Measurements from ENCODE around the gene USP15. TPM values are rescaled to one million over a fixed set of nuclear protein-coding genes. Genes with fewer than 3 reads are reported as not detected.

USP15 gene
- total and polyA plus RNA-seq, 7 experiments from 2014 or later = 72.5 to 224 (median 175) TPM

DNA sequence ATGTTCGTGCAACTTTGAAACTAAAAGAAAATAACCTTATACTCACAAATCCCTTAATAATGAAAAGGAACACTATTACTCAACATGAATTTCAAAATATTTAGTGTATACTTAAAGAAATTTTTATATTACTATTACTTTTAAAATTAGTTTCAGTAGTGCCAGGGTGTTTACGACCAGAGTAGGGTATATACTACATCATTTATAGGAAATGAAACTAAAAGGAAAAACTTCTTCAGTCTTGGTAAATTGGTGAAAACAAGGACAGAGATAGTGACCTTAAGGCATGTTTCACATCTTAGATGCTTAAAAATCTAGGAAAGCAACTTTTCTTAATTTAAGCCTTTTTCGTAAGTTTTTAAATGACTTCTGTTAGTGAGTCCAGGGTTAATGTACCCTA lies 4.5 kb downstream of the USP15 start:
- Mint-ChIP-seq H3K36me3 (peaks cover 0 to 29% (median 13%) of the 10 kb centered on the region in 5 donors), H3K27me3 (peaks cover 0 to 3% (median 0%) of the 10 kb centered on the region in 5 donors), H3K4me3 (peak overlapping the region; percentile 70 to 98 (median 91)), H3K4me1 (peaks cover 44 to 79% (median 73%) of the 10 kb centered on the region in 7 donors), H3K27ac (peak overlapping the region; percentile 83 to 95 (median 92)), H3K9me3 (no peaks in the 10 kb centered on the region)
- peak overlapping the region; percentile 5 for H3K4me3 ChIP-seq (ENCODE audit: low read length)
- no peak for ATAC-seq
- peak overlapping the region; percentile 65 for H3K27ac ChIP-seq (ENCODE audit: low read depth, low read length)
- H3K9me3 ChIP-seq (ENCODE audit: control insufficient read depth in 2 of 3, low read length in 3 of 3) = no peaks in the 10 kb centered on the region
- no peaks in the 10 kb centered on the region for H3K27me3 ChIP-seq (ENCODE audit: control insufficient read depth in 2 of 2, insufficient read depth in 2 of 2, low read length in 2 of 2)
- intact Hi-C loops (cut with micrococcal nuclease) = loop anchor here (5.0 to 10.0 kb wide), 6 partner anchors 38 to 530 kb away; no protein-coding TSS in a partner anchor
- peaks cover 0 to 10% (median 0%) of the 10 kb centered on the region in 3 experiments for H3K36me3 ChIP-seq (ENCODE audit: control insufficient read depth in 2 of 3, insufficient read depth in 3 of 3, low read length in 3 of 3)
- DNase-seq = peak in 2 of 9 donors; percentile 18 to 28
- H3K4me1 ChIP-seq (ENCODE audit: control insufficient read depth in 2 of 2, insufficient read depth in 2 of 2, low read length in 2 of 2) = peaks cover 37 to 58% of the 10 kb centered on the region in 2 donors
- CTCF ChIA-PET = no interaction called here
- POLR2A ChIA-PET = interaction anchor here (0.6 kb wide), 1 partner anchor 56 kb away, joined by 3 read pairs; no protein-coding TSS in a partner anchor

DNA sequence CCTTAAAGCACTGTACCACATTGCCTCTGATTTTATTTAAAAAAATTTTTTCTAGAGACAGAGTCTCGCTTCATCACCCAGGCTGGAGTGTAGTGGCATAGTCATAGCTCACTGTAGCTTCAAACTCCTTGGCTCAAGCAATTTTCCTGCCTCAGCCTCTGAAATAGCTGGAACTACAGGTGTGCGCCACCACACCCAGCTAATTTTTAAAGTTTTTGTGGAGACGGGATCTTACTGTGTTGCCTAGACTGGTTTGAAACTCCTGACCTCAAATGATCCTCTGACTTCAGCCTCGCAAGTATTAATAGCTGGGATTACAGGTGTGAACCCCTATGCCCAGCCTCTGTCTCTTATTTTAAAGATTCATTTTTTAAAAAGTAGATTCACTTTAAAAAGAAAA lies 5.3 kb downstream of the USP15 start:
- Histone ChIP-seq H3K27ac (ENCODE audit: low read depth, low read length) (peak overlapping the region; percentile 65), H3K36me3 (ENCODE audit: control insufficient read depth in 2 of 3, insufficient read depth in 3 of 3, low read length in 3 of 3) (peaks cover 0 to 2% (median 0%) of the 10 kb centered on the region in 3 experiments), H3K9me3 (ENCODE audit: control insufficient read depth in 2 of 3, low read length in 3 of 3) (no peaks in the 10 kb centered on the region), H3K27me3 (ENCODE audit: control insufficient read depth in 2 of 2, insufficient read depth in 2 of 2, low read length in 2 of 2) (no peaks in the 10 kb centered on the region), H3K4me1 (ENCODE audit: control insufficient read depth in 2 of 2, insufficient read depth in 2 of 2, low read length in 2 of 2) (peaks cover 41 to 66% of the 10 kb centered on the region in 2 donors), H3K4me3 (ENCODE audit: low read length) (no peak overlapping the region)
- no peaks in the 10 kb centered on the region for H3K9me3 Mint-ChIP-seq
- peaks cover 52 to 87% (median 81%) of the 10 kb centered on the region in 7 donors for H3K4me1 Mint-ChIP-seq
- POLR2A ChIA-PET = no interaction called here
- DNase-seq = no peak
- CTCF ChIA-PET = no interaction called here
- peak overlapping the region in 7 of 10 donors; percentile 39 to 97 (median 86) for H3K4me3 Mint-ChIP-seq
- no peak for ATAC-seq
- peaks cover 0 to 3% (median 0%) of the 10 kb centered on the region in 5 donors for H3K27me3 Mint-ChIP-seq
- intact Hi-C loops (cut with micrococcal nuclease) = loop anchor here (10.0 kb wide), 2 partner anchors 49 to 529 kb away; no protein-coding TSS in a partner anchor
- peaks cover 0 to 34% (median 12%) of the 10 kb centered on the region in 5 donors for H3K36me3 Mint-ChIP-seq
- H3K27ac Mint-ChIP-seq = peak overlapping the region in 8 of 9 donors; percentile 30 to 95 (median 86)

DNA sequence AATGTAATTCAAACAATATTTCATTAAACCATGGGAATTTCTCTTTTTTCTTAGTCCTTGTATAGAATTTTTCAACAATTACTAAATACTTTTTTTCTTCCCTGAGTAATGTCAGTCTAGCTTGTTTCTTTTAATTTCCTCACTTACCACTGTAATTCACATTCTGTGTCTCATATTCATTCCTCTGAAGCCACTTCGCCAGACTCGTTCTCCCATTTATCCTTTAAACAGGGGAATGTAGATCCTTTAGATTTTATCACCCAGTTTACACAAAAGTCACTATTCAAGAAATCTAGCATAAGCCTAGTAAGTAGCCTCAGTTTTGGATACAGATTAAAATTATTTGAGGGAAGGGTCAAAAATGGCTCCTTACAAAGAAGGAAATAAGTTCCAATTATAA lies 6.8 kb downstream of the USP15 start:
- Histone ChIP-seq H3K4me1 (ENCODE audit: control insufficient read depth in 2 of 2, insufficient read depth in 2 of 2, low read length in 2 of 2) (peaks cover 46 to 59% of the 10 kb centered on the region in 2 donors), H3K4me3 (ENCODE audit: low read length) (no peak overlapping the region), H3K27ac (ENCODE audit: low read depth, low read length) (peak overlapping the region; percentile 20), H3K36me3 (ENCODE audit: control insufficient read depth in 2 of 3, insufficient read depth in 3 of 3, low read length in 3 of 3) (no peaks in the 10 kb centered on the region), H3K27me3 (ENCODE audit: control insufficient read depth in 2 of 2, insufficient read depth in 2 of 2, low read length in 2 of 2) (no peaks in the 10 kb centered on the region), H3K9me3 (ENCODE audit: control insufficient read depth in 2 of 3, low read length in 3 of 3) (no peaks in the 10 kb centered on the region)
- ChIA-PET CTCF (no interaction called here), POLR2A (no interaction called here)
- ATAC-seq (no peak), DNase-seq (no peak)
- Mint-ChIP-seq H3K27me3 (no peaks in the 10 kb centered on the region), H3K36me3 (peaks cover 0 to 30% (median 8%) of the 10 kb centered on the region in 5 donors), H3K9me3 (no peaks in the 10 kb centered on the region), H3K4me1 (peaks cover 59 to 99% (median 90%) of the 10 kb centered on the region in 7 donors), H3K27ac (peak overlapping the region in 6 of 9 donors; percentile 9 to 75 (median 60)), H3K4me3 (peak overlapping the region in 9 of 10 donors; percentile 49 to 97 (median 63))
- intact Hi-C loops (cut with micrococcal nuclease) = loop anchor here (10.0 kb wide), 2 partner anchors 48 to 528 kb away; no protein-coding TSS in a partner anchor

DNA sequence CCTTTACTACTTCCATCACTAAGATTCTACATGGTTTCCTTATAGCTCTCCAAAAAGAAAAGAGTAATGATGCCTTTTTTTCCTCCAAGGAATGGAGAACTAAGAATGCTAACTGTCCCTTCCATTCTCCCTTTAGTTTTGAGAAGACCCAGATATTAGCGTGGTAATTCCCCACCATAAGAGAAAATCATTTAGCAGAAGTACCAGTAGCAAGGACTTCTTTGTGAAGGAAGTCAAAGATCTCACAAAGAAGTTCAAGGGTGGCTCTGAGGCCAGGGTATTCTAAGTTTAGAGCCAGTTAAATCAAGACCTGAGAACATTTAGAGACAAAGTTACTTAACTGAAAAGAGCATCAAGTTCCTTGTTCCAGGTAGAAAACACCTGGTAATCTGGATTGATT lies 7.3 kb downstream of the USP15 start:
- CTCF ChIA-PET = no interaction called here
- Histone ChIP-seq H3K27ac (ENCODE audit: low read depth, low read length) (peak overlapping the region; percentile 20), H3K27me3 (ENCODE audit: control insufficient read depth in 2 of 2, insufficient read depth in 2 of 2, low read length in 2 of 2) (no peaks in the 10 kb centered on the region), H3K4me1 (ENCODE audit: control insufficient read depth in 2 of 2, insufficient read depth in 2 of 2, low read length in 2 of 2) (peaks cover 49 to 56% of the 10 kb centered on the region in 2 donors), H3K36me3 (ENCODE audit: control insufficient read depth in 2 of 3, insufficient read depth in 3 of 3, low read length in 3 of 3) (no peaks in the 10 kb centered on the region), H3K4me3 (ENCODE audit: low read length) (no peak overlapping the region), H3K9me3 (ENCODE audit: control insufficient read depth in 2 of 3, low read length in 3 of 3) (no peaks in the 10 kb centered on the region)
- H3K27ac Mint-ChIP-seq = peak overlapping the region in 7 of 9 donors; percentile 8 to 75 (median 48)
- H3K9me3 Mint-ChIP-seq = no peaks in the 10 kb centered on the region
- DNase-seq = no peak
- intact Hi-C loops (cut with micrococcal nuclease) = loop anchor here (10.0 kb wide), 2 partner anchors 47 to 527 kb away; no protein-coding TSS in a partner anchor
- peak; percentile 46 for ATAC-seq
- POLR2A ChIA-PET = interaction anchor here (1.0 kb wide), 1 partner anchor 110 kb away, joined by 3 read pairs; no protein-coding TSS in a partner anchor
- peak overlapping the region in 9 of 10 donors; percentile 50 to 97 (median 70) for H3K4me3 Mint-ChIP-seq
- peaks cover 61 to 99% (median 91%) of the 10 kb centered on the region in 7 donors for H3K4me1 Mint-ChIP-seq
- H3K36me3 Mint-ChIP-seq = peaks cover 0 to 30% (median 8%) of the 10 kb centered on the region in 5 donors
- H3K27me3 Mint-ChIP-seq = no peaks in the 10 kb centered on the region

DNA sequence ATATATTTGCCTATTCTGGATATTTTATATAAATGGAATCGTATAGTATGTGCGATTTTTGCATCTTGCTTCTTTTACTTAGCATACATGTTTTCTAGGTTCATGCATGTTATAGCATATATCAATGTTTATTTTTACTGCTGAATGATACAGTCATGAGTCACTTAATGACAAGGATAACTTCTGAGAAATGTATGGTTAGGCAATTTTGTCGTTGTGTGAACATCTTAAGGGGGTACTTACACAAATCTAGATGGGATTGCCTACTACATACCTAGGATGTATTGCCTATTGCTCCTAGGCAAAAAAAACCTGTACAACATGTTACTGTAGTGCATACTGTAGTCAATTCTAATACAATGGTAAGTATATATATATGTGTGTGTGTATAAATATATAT lies 8.8 kb downstream of the USP15 start:
- peaks cover 0 to 25% (median 4%) of the 10 kb centered on the region in 5 donors for H3K36me3 Mint-ChIP-seq
- DNase-seq (no peak), ATAC-seq (peak; percentile 32)
- ChIA-PET POLR2A (interaction anchor here (1.1 kb wide), 1 partner anchor 9 kb away, joined by 5 read pairs; the partner anchor contains the start of gene USP15), CTCF (interaction anchor here (0.9 kb wide), 1 partner anchor 9 kb away, joined by 3 read pairs; the partner anchor contains the start of gene USP15)
- Histone ChIP-seq H3K36me3 (ENCODE audit: control insufficient read depth in 2 of 3, insufficient read depth in 3 of 3, low read length in 3 of 3) (no peaks in the 10 kb centered on the region), H3K9me3 (ENCODE audit: control insufficient read depth in 2 of 3, low read length in 3 of 3) (no peaks in the 10 kb centered on the region), H3K4me1 (ENCODE audit: control insufficient read depth in 2 of 2, insufficient read depth in 2 of 2, low read length in 2 of 2) (peaks cover 54 to 55% of the 10 kb centered on the region in 2 donors), H3K4me3 (ENCODE audit: low read length) (no peak overlapping the region), H3K27ac (ENCODE audit: low read depth, low read length) (no peak overlapping the region), H3K27me3 (ENCODE audit: control insufficient read depth in 2 of 2, insufficient read depth in 2 of 2, low read length in 2 of 2) (no peaks in the 10 kb centered on the region)
- H3K9me3 Mint-ChIP-seq = peaks cover 0 to under 1% (median 0%) of the 10 kb centered on the region in 11 donors
- intact Hi-C loops (cut with micrococcal nuclease) = loop anchor here (1.0 to 10.0 kb wide), 4 partner anchors 7 to 526 kb away; no protein-coding TSS in a partner anchor
- peaks cover 60 to 99% (median 91%) of the 10 kb centered on the region in 7 donors for H3K4me1 Mint-ChIP-seq
- peak overlapping the region in 3 of 9 donors; percentile 14 to 67 (median 20) for H3K27ac Mint-ChIP-seq
- H3K4me3 Mint-ChIP-seq = peak overlapping the region in 9 of 10 donors; percentile 7 to 90 (median 61)
- H3K27me3 Mint-ChIP-seq = no peaks in the 10 kb centered on the region

DNA sequence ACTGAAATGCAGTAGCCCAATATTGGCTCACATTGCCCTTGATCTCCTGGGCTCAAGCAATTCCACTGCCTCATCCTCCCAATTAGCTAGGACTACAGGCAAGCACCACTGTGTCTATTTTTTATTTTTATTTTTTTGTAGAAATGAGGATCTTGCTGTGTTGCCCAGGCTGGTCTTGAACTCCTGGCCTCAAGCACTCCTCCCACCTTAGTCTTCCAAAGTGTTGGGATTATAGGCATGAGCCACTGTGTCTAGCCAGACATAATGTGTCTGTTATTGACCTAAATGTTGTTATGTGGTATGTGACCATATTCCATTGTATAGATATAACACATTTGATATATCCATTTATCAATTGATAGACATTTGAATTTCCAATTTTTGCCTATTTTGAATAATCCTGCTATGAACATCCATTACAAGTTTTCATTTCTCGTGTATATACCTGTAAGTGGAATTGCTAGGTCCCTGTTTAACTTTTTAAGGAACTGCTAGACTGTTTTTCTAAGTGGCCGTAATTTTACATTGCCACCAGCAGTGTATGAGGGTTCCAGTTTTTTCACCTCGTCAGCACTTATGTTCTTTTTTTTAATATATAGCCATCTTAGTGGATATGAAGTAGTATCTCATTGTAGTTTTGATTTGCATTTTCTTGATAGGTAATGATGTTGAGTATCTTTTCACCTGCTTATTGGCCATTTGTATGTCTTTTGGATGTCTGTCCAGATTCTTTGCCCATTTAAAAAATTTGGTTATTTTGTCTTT lies 9.4 kb downstream of the USP15 start:
- peaks cover 0 to 2% (median 0%) of the 10 kb centered on the region in 11 donors for H3K9me3 Mint-ChIP-seq
- CTCF ChIA-PET = no interaction called here
- H3K4me3 Mint-ChIP-seq = peak overlapping the region in 9 of 10 donors; percentile 34 to 90 (median 66)
- POLR2A ChIA-PET = no interaction called here
- H3K27me3 ChIP-seq (ENCODE audit: control insufficient read depth in 2 of 2, insufficient read depth in 2 of 2, low read length in 2 of 2) = no peaks in the 10 kb centered on the region
- H3K4me1 Mint-ChIP-seq = peaks cover 62 to 99% (median 93%) of the 10 kb centered on the region in 7 donors
- intact Hi-C loops (cut with micrococcal nuclease) = loop anchor here (1.0 to 10.0 kb wide), 3 partner anchors 8 to 525 kb away; no protein-coding TSS in a partner anchor
- no peak for DNase-seq
- peak overlapping the region in 4 of 9 donors; percentile 19 to 75 (median 42) for H3K27ac Mint-ChIP-seq
- H3K4me1 ChIP-seq (ENCODE audit: control insufficient read depth in 2 of 2, insufficient read depth in 2 of 2, low read length in 2 of 2) = peaks cover 51 to 52% of the 10 kb centered on the region in 2 donors
- H3K27ac ChIP-seq (ENCODE audit: low read depth, low read length) = no peak overlapping the region
- no peaks in the 10 kb centered on the region for H3K36me3 ChIP-seq (ENCODE audit: control insufficient read depth in 2 of 3, insufficient read depth in 3 of 3, low read length in 3 of 3)
- no peak overlapping the region for H3K4me3 ChIP-seq (ENCODE audit: low read length)
- peaks cover 0 to 20% (median 0%) of the 10 kb centered on the region in 5 donors for H3K36me3 Mint-ChIP-seq
- no peak for ATAC-seq
- H3K9me3 ChIP-seq (ENCODE audit: control insufficient read depth in 2 of 3, low read length in 3 of 3) = no peaks in the 10 kb centered on the region
- H3K27me3 Mint-ChIP-seq = no peaks in the 10 kb centered on the region

Data from naive thymus-derived CD4-positive, alpha-beta T cell (primary cell).